HG02678 (cell line): Measurements from ENCODE around the gene HM13.
"Not testable (repeated sequence)": the region's sequence is repeated elsewhere in the genome, so short reads cannot be mapped to it uniquely, and the experiment has no call there.

Source experiments
- ATAC-seq: cut with Tn5 transposase; IDR thresholded peaks from one replicate; pipeline ENCODE4 v1.9.1; 2021; ENCODE audit warnings: mild to moderate bottlenecking, moderate library complexity; ENCODE audit not compliant: unreplicated experiment

HM13 gene

DNA sequence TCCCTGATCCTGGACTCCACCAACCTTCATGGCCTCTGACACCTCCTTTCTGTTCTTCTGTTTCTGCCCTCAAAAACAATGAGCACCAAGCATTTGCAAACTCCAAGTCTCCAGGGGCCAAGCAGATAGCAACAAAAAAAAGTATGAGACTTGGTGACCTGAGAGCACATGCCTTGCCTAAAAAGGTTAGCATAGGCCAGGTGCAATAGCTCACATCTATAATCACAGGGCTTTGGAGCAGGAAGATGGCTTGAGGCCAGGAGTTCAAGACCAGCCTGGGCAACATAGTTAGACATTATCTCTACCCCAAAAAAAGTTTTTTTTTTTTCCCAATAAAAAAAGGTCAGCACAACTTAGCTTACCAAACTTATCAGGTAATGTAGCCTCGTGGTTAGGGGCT is 13.7 kb upstream of the HM13 start:
- no peak for ATAC-seq

DNA sequence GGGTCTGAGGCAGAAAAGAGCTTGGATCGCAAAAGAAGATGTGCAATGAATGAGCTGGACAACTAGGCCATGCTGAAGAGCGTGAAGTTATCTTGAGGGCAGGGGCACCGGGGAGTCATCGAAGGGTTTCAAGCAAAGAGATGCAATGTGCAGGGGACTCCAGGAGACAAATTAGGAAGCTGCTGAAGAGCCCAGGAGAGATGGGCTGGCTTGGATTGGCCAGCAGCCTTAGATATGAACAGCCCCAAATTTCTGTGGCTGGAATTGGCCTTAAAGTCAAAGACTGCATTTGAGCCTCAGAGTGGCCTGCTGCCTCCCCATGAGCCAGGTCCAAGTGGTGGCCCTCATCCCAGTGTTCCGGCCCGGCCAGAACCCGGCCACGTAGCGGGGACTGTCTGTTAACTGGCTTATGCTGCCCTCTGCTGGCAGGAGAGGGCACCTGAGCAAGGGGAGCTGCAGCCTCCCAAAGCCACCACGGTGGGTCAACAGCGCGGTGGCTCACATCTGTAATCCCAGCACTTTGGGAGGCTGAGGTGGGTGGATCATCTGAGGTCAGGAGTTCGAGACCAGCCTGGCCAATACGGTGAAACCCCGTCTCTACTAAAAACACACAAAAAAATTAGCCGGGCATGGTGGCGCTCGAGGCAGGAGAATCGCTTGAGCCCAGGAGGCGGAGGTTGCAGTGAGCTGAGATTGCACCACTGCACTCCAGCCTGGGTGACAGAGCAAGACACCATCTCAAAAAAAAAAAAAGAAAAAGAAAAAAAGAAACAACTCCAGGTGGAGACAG is 11.2 kb upstream of the HM13 start:
- ATAC-seq, result peak; percentile 95

DNA sequence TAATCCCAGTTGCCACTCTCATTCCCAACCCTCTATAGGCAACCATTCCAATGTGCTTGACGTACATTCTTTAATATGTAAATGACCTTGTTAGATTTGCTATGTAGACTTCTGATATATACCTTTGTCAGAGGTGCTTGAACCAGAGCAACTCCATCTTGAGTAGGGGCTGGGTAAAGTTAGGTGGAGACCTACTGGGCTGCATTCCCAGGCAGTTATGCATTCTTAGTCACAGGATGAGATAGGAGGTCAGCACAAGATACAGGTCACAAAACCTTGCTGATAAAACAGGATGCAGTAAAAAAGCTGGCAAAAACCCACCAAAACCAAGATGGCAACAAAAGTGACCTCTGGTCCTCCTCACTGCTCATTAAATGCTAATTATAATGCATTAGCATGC is 8.3 kb upstream of the HM13 start:
- no peak for ATAC-seq

DNA sequence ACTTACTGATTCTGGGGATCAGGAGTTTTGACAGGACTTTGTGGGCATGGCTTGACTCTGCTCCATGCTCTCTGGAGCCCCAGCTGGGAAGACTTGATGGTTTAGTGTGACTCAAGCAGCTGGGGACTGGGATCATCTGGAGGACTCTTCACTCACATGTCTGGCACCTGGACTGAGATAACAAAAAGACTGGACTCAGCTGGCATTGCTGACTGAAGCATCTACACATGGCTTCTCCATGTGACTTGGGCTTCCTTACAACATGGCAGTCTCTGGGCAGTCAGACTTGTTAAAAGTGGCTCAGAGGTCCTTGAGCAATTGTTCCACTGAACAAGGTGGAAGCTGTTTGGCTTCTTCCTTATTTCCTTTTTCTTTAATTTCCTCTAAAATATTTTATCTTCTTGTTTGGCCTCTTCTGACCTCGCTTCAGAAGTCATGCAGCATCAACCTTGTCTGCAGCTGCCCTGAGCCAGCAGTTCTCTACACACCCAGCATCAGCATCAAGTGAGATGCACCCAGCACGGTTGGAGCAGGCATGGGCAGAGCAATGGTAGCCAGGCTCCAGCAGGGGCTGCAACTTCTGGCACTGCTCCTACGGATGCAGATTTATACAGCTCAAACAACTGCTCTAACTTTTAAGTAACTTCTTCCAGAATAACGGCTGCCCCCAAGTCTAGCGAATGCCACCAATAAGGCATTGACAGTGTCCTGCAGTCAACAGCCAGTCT is 5.6 kb upstream of the HM13 start:
- no peak for ATAC-seq

DNA sequence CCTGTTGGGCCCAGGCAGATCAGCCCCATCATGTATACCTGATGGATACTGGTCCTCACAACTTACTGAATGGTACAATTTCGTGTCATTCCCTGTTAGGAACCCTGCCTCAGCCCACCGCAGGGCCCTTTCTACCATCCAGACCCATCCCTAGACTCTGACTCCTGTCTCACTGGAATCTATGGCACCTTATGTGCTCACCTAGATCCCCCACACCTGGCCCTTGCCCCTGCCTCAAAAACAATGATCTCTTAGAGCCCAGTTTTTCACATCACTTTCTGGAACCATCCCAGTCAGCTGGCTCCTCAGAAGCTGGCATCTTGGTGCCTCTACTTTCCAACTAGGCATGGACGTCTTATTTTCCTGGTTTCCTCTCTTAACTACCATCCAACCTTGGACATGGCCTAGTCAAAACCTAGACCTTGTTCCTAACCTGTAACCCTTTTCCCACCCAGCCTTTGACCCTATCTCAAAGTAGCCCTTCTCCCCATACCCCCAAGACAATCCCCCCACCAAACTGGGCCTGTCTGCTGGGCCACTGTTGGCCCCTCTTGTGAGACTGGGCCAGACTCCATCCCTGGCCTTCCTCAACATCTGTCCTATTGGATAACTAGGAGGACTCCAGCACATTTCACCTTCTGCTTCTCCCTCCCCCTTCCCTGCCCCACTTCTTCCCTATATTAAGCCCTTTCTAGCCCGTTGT is 981 bp downstream of the HM13 start:
- ATAC-seq, result no peak

DNA sequence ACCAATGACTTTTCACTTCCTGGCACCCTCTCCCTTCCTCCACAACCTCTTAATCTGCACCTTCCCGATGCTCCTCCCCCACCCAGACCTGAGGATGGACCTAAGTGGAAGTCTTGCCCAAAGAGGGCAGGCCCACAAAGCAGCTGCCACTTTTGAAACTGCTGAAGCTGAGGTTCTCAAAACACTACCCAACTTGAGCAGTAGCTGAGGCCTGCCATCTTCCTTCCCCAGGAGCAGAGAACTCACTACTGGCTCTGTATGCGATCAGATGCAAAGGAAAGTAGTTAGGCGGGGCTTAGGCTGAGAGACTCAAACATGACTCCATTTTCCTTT is 1.5 kb downstream of the HM13 start:
- no peak for ATAC-seq

DNA sequence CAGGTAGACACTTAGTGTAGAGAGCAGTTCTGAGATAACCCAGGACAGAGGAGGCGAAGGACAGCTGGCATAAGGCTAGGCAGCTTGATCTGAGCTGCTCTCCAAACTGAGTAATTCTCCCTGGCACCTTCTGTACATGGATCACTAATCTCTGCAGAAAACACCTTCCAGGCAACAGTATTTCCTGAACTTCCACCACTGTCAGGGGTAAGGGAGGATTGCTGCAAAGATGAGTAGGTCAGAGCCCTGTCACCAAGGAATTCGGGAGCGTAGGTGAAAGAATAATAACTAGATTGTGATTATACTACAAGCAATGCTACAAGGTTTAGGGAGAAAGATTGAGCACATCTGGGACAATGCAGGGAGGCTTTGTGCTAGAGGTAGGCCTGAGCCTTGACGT is 1.9 kb downstream of the HM13 start:
- no peak for ATAC-seq

DNA sequence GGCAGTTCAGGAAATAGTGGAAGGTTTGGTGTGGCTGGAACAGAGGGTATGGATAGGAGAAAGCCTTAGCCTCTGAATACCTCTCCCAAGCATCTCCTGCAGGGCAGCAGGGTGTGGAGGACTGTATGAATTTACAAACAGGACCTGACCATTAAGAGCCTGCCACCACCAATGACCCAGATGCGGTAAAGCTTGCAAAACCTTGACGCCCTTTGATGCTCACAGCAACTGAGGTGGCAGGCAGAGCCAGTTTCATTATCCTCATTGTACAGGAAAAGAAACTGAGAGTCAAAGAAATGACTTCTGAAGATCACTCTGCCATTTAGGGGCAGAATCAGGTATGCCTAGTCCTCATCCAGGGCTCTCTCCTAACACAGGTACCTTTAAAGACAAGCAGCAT is 2.4 kb downstream of the HM13 start:
- ATAC-seq, result no peak

DNA sequence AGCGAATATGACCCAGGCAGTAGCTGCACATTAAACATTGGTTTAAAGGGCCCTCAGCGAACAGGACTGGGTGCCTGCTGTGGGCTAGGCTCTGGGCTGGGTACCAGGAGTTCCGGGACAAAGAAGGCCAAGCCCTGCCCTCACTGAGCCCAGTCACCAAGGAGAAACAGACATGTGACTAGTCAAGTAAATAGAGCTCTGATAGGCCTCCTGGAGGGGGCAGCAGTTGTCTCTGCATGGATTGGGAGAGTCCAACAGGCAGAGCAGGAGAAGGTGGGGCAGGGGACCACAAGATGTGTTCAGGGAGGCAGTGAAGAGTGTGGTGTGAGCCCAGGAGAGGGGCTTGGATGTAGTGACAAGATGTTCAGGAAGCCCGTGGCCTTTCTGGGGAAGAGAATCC is 3.1 kb downstream of the HM13 start:
- ATAC-seq, result no peak

DNA sequence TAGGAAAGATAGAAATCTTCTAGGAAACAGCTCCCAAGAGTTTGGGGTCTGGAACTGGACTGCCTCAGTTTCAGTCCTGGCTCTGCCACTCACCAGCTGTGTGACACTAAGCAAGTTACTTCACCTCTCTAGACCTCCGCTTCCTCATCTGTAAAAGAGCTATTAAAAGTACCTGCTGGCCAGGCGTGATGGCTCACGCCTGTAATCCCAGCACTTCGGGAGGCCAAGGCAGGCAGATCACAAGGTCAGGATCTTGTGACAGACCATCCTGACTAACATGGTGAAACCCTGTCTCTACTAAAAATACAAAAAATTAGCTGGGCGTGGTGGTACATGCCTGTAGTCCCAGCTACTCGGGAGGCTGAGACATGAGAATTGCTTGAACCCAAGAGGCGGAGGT is 7.0 kb downstream of the HM13 start:
- ATAC-seq, result not testable (repeated sequence)

DNA sequence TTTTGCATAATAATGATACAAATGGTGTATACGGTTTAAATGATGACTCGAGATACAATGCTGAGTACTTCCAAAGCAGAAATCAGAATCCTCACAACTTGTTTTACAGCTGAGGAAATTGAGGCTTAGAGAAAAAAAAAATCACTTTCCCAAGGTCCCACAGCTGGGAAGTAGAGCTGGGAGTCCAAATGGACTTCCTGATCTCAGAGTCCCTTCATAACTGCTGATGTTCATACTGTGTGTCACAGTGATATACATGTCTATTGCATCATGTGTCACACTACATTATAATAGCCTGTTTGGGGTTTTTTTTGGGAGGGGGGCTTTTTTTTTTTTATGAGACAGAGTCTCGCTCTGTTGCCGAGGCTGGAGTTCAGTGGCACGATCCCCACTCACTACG is 8.5 kb downstream of the HM13 start:
- no peak for ATAC-seq

DNA sequence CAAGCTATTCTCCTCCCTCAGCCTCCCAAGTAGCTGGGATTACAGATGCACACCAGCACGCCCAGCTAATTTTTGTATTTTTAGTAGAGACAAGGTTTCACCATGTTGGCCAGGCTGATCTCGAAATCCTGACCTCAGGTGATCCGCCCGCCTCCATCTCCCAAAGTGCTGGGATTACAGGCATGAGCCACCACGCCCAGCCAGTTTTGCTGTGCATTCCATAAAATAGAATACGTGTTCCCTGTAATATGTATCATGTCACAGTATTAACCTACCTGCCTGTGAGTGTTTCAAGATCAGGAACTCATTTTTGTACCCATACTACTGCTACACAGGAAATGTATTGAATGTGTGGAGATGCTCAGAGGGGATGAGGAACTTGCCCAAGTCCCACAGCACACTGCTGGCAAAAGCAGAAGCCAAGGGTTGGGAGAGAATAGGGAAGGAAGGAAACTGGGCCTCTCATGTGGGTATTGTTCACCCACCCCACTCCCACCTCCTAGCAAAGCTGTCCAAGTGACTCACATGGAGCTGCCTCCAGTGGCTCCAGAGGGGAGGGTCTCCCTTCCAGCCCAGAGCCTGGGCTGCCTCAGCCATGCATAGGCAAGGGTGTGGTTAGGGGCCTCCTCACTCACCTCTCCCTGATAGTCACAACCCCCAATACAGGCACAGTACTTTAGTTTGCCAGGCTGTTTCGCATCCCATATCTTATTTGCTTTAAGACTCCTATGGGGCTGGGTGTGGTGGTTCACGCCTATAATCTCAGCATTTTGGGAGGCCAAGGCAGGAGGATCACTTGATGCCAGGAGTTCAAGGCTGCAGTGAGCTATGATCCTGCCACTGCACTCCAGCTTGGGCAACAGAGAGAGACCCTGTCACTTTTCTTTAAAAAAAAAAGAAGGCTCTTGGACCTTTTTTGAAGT is 9.4 kb downstream of the HM13 start:
- ATAC-seq, result no peak

DNA sequence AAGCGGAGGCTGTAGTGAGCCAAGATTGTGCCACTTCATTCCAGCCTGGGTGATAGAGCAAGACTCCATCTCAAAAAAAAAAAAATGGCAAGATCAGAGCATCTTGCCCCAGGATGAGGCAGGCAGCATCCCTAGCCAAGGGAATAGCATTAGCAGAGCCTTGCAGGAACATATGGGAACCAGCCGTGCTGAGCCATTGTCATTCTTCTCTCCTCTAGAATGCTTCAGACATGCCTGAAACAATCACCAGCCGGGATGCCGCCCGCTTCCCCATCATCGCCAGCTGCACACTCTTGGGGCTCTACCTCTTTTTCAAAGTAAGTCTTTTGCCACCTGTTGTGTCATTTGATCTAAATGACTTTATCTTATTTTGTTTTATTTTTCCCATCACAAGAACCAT is 13.0 kb downstream of the HM13 start:
- ATAC-seq, result no peak

DNA sequence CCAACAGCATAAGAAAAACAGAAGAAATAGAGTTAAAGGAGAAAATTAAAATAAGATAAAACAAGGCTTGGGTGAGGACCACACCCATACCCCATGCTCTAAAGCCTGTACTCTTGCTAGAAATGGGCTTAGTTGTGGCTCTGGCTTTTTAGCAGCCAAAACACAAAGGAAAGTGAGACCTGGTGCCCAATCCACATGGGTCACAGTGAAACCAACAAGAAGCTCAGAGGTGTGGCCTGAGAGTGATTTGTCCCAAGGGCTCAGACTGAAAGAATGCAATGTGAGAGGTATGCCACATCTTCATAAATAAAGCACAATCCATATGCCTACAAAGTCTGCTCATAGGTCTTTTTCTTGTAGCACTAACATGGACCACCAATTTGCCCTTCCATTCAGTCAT is 21.1 kb downstream of the HM13 start:
- no peak for ATAC-seq

DNA sequence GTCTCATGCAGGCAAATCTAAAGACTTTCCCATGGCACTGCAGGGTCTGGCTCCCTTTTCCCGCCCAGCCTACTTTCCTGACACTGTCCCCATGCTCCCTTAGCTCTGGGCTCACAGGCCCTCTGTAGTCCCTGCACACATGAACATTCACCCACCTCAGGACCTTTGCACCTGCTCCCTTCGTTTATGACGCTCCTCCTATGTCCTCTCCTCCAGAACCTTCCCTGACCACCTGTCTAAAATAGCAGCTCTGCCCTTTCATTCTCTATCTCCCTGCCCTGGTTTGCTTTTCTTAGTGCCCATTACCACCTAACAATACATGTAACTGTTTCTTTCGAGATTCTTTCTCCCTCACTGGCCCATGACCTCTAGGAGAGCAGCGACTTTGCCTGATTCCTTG is 22.3 kb downstream of the HM13 start:
- no peak for ATAC-seq

DNA sequence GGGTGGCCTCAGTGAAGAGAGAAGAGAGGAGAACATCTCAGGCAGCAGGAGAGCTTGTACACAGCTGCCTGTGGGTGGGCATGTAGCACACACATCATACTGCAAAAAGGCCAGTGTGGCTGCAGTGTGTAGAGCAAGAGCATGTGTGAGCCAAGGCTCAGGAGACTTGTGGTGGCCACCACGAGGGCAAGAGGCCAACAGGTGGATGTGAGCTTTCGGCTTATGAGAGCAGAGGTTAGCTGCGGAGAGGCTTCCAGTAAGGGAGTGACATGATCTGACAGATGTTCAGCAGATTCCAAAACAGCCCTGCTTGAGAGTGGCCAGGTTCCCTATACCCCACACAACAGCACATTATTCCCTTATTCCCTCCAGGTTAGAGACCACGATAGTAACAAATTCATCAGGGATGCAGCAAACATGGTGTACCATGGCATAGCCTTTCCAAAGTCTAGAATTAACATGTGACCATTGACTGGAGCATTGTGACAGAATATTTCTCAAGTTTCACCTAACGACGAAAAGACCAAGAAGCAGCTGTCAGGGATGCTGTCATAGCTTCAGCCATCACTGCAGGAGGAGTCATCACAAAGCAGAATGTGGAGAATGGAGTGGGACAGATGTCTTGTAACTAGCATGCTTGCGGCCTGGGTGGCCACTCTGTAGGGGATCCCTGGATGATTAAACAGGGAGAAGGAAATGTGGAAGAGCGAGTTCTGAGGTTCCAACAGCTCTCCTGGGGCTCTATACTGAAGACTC is 23.1 kb downstream of the HM13 start:
- no peak for ATAC-seq

DNA sequence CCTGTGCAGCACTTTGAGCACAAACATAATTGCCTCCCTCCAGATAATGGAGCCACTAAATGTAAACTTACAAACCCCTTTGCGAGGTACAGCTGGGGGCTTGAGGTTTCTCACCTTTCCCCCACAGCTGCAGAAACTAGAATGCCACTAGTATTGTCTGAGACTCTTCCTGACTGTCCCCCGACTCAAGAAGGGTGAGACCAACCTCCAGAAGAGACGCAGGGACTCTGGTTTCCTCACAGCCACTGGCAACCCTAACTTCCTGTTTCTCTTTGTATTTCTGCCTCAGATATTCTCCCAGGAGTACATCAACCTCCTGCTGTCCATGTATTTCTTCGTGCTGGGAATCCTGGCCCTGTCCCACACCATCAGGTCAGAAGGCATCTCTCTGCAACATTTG is 23.6 kb downstream of the HM13 start:
- ATAC-seq, result no peak

DNA sequence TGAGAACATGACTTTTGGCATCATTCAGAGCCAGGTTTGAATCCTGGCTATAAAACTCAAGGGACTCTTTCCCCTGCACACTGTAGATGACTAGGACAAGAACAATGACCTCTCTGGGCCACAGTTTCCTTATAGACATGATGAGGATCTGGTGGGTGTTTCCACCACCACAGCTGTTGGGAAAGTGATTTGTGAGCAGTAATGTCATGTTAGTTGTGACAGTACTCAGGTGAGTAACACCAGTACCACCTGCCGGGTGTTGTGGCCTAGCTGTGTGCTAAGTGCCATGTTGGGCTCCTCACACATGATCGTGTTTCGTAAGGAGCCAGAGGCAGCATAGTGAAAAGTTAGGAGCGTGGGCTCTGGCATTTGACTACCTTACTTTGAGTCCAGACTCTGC is 24.1 kb downstream of the HM13 start:
- ATAC-seq, result no peak

DNA sequence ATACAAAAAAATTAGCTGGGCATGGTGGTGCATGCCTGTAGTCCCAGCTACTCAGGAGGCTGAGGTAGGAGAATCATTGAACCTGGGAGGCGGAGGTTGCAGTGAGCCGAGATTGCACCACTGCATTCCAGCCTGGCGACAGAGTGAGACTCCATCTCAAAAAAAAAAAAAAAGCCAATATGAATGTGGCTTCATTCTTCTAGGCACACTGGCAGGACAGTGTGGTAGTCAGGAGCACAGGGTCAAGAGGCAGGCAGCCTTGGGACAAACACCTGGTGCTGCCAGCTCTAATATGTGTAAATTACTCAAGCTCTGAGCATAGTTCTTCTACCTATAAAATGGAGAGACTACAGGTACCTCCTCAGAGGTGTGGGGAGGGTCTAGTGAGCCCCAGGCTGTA is 25.4 kb downstream of the HM13 start:
- ATAC-seq, result not testable (repeated sequence)

DNA sequence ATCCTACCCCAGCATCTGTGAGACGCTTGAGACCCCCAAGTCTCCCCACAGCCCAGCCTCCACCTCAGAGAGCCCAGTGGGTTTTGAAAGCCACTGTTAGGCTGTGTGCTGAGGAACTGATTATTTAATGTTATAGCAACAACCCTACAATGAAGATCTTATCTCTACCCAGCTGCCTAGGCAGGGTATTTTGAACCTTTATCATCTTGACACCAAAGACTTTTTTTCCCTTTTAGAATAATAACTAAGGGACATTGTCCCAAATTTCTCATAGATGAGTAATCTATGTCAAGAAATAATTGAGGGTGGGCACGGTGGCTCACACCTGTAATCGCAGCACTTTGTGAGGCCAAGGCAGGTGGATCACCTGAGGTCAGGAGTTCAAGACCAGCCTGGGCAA is 26.2 kb downstream of the HM13 start:
- no peak for ATAC-seq
